HEK293 (cell line): ENCODE measurements around the gene DCDC1.
"Not testable (repeated sequence)": the region's sequence is repeated elsewhere in the genome, so short reads cannot be mapped to it uniquely, and the experiment has no call there.

Experiments
- CTCF ChIA-PET: fragments of 350-600 bp; formaldehyde crosslinking; extraction: SDS; loops from one replicate; lab custom pipeline; 2021; ENCODE audit warnings: antibody characterized with exemption; lab: Yijun Ruan, JAX
- POLR2A ChIA-PET: fragments of 300-600 bp; formaldehyde crosslinking; extraction: SDS; loops from one replicate; lab custom pipeline; 2020; ENCODE audit warnings: antibody characterized with exemption, inconsistent platforms; lab: Yijun Ruan, JAX
- H3K27ac ChIP-seq: fragments of 200-500 bp; sonication (Bioruptor generic); 2 replicates; pipeline ENCODE4 v1.5.1; 2014; ENCODE audit warnings: low read depth, low read length, control low read depth, inconsistent platforms; ENCODE audit errors: extremely low read depth
- H3K36me3 ChIP-seq, 2 experiments: fragments of 200-500 bp in 1 of 2; sonication (Bioruptor generic) in 1 of 2; 1 replicate in 1 of 2; 2 replicates in 1 of 2; pipeline ENCODE4 v1.5.1; 2014 to 2017; ENCODE audit warnings: inconsistent platforms in 2 of 2, low read length in 2 of 2; ENCODE audit not compliant: control insufficient read depth in 2 of 2, insufficient read depth in 1 of 2
- H3K4me1 ChIP-seq: fragments of 200-500 bp; sonication (Bioruptor generic); 2 replicates; pipeline ENCODE4 v1.5.1; 2014; ENCODE audit warnings: mild to moderate bottlenecking, low read length, inconsistent platforms; ENCODE audit not compliant: control insufficient read depth, insufficient read depth
- H3K4me3 ChIP-seq: 2 replicates; pipeline ENCODE4 v1.5.1; 2011; ENCODE audit warnings: low read depth, mild to moderate bottlenecking, control low read depth, low read length, moderate library complexity
- H3K9me3 ChIP-seq: fragments of 200-500 bp; sonication (Bioruptor generic); 2 replicates; pipeline ENCODE4 v1.5.1; 2014; ENCODE audit warnings: low read depth, low read length, inconsistent platforms; ENCODE audit not compliant: control insufficient read depth, insufficient read depth
- BCL11A ChIP-seq: fragments of 450-650 bp; formaldehyde crosslinking; IDR thresholded peaks from 2 replicates; pipeline ENCODE4 v1.5.1; 2016; ENCODE audit warnings: low read depth, missing biosample characterization, missing genetic modification characterization
- BCL11B ChIP-seq: fragments of 450-650 bp; formaldehyde crosslinking; IDR thresholded peaks from 2 replicates; pipeline ENCODE4 v1.5.1; 2016; ENCODE audit warnings: low read depth, missing biosample characterization, missing genetic modification characterization
- KLF9 ChIP-seq: fragments of 450-650 bp; formaldehyde crosslinking; IDR thresholded peaks from 2 replicates; pipeline ENCODE4 v1.5.1; 2016; ENCODE audit warnings: missing biosample characterization, missing genetic modification characterization, low read depth
- OSR2 ChIP-seq: fragments of 450-650 bp; formaldehyde crosslinking; IDR thresholded peaks from 2 replicates; pipeline ENCODE4 v1.5.1; 2016; ENCODE audit warnings: missing biosample characterization, missing genetic modification characterization
- ZFHX2 ChIP-seq: fragments of 450-650 bp; formaldehyde crosslinking; conservative IDR thresholded peaks from 2 replicates; pipeline ENCODE4 v1.5.1; 2016; ENCODE audit warnings: missing biosample characterization, missing genetic modification characterization
- ZNF169 ChIP-seq: fragments of 450-650 bp; formaldehyde crosslinking; IDR thresholded peaks from 2 replicates; pipeline ENCODE4 v1.5.1; 2016; ENCODE audit warnings: missing biosample characterization, missing genetic modification characterization
- ZNF335 ChIP-seq: fragments of 450-650 bp; formaldehyde crosslinking; conservative IDR thresholded peaks from 2 replicates; pipeline ENCODE4 v1.5.1; 2016; ENCODE audit warnings: missing biosample characterization, missing genetic modification characterization
- ZNF548 ChIP-seq: fragments of 450-650 bp; formaldehyde crosslinking; IDR thresholded peaks from 2 replicates; pipeline ENCODE4 v1.5.1; 2016; ENCODE audit warnings: missing biosample characterization, missing genetic modification characterization
- ZNF558 ChIP-seq: fragments of 450-650 bp; formaldehyde crosslinking; IDR thresholded peaks from 2 replicates; pipeline ENCODE4 v1.5.1; 2016; ENCODE audit warnings: missing biosample characterization, missing genetic modification characterization
- ZNF600 ChIP-seq: fragments of 450-650 bp; formaldehyde crosslinking; IDR thresholded peaks from 2 replicates; pipeline ENCODE4 v1.5.1; 2016; ENCODE audit warnings: missing biosample characterization, missing genetic modification characterization
- ZNF629 ChIP-seq: fragments of 450-650 bp; formaldehyde crosslinking; IDR thresholded peaks from 2 replicates; pipeline ENCODE4 v1.5.1; 2017; ENCODE audit warnings: missing biosample characterization, missing genetic modification characterization
- ZNF658 ChIP-seq: fragments of 450-650 bp; formaldehyde crosslinking; IDR thresholded peaks from 2 replicates; pipeline ENCODE4; 2016; ENCODE audit warnings: missing biosample characterization, missing genetic modification characterization
- ZNF791 ChIP-seq: fragments of 450-650 bp; formaldehyde crosslinking; IDR thresholded peaks from 2 replicates; pipeline ENCODE4 v1.5.1; 2016; ENCODE audit warnings: missing biosample characterization, missing genetic modification characterization
- TF ChIP-seq, protein P1 (sequence below): sonication (generic); formaldehyde crosslinking; IDR thresholded peaks from 2 replicates; pipeline ENCODE4 v1.8.1; 2022; ENCODE audit warnings: mild to moderate bottlenecking, moderate library complexity, missing genetic modification reagents
- TF ChIP-seq, protein P2 (sequence below): fragments of 450-650 bp; formaldehyde crosslinking; IDR thresholded peaks from 2 replicates; pipeline ENCODE4 v1.5.1; 2016; ENCODE audit warnings: missing biosample characterization, missing genetic modification characterization
- TF ChIP-seq, protein P3 (sequence below): fragments of 450-650 bp; formaldehyde crosslinking; IDR thresholded peaks from 2 replicates; pipeline ENCODE4 v1.5.1; 2016; ENCODE audit warnings: missing biosample characterization, missing genetic modification characterization
- TF ChIP-seq, protein P4 (sequence below): fragments of 450-650 bp; IDR thresholded peaks from 2 replicates; pipeline ENCODE4 v1.5.1; 2018; ENCODE audit warnings: missing biosample characterization, mild to moderate bottlenecking, missing genetic modification characterization
- TF ChIP-seq, protein P5 (sequence below): fragments of 450-650 bp; formaldehyde crosslinking; IDR thresholded peaks from 2 replicates; pipeline ENCODE4 v1.5.1; 2017; ENCODE audit warnings: missing biosample characterization, missing genetic modification characterization

DCDC1 gene

DNA sequence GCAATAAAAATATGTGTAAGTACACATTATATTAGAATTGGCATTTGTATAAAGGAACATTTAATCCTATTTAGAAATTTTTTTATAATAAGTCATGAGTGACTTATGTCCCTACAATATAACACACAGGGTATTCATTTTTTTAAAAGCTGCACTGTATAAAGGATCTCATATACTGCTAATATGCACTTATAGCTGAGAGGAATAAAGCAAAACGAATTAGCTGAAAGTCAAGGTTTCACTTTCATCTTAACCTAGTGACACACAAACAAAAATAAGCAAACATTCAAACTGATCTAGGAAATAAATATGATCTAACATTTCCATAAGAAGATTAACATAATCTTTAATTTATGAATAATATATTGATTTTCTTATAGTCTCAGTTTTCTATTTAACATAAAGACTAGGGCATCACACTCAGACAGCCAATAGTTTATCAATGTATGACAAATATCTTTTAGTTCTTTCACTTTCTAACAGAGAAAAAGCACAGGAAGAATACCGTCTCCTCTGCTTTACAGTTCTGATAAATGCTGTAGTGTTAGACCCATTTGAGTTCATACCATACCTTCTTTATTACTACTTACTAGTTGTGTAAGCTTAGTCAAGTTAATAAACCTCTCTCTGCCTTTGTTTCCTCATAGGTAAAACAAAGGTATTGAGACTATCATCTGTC is 42.9 kb downstream of the DCDC1 start:
- Histone ChIP-seq H3K27ac (no peak overlapping the region), H3K4me3 (no peak overlapping the region), H3K4me1 (no peaks in the 10 kb centered on the region), H3K36me3 (no peaks in the 10 kb centered on the region), H3K9me3 (no peaks in the 10 kb centered on the region)
- ChIA-PET CTCF (interaction anchor here (0.6 to 1.2 kb wide), 2 partner anchors 14 to 218 kb away, joined by 3 read pairs; no protein-coding TSS in a partner anchor), POLR2A (no interaction called here)
- TF ChIP-seq ZFHX2 (tag by site-specific recombination), result no peak
- TF ChIP-seq BCL11B (tag by site-specific recombination), result no peak
- TF ChIP-seq ZNF629 (tag by site-specific recombination), result no peak
- TF ChIP-seq ZNF335 (tag by site-specific recombination), result no peak
- TF ChIP-seq, protein P1, sequence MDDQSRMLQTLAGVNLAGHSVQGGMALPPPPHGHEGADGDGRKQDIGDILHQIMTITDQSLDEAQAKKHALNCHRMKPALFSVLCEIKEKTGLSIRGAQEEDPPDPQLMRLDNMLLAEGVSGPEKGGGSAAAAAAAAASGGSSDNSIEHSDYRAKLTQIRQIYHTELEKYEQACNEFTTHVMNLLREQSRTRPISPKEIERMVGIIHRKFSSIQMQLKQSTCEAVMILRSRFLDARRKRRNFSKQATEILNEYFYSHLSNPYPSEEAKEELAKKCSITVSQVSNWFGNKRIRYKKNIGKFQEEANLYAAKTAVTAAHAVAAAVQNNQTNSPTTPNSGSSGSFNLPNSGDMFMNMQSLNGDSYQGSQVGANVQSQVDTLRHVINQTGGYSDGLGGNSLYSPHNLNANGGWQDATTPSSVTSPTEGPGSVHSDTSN (CRISPR knock-in tag), result no peak
- no peak for TF ChIP-seq ZNF169 (tag by site-specific recombination)
- TF ChIP-seq ZNF658, result no peak
- TF ChIP-seq, protein P2, sequence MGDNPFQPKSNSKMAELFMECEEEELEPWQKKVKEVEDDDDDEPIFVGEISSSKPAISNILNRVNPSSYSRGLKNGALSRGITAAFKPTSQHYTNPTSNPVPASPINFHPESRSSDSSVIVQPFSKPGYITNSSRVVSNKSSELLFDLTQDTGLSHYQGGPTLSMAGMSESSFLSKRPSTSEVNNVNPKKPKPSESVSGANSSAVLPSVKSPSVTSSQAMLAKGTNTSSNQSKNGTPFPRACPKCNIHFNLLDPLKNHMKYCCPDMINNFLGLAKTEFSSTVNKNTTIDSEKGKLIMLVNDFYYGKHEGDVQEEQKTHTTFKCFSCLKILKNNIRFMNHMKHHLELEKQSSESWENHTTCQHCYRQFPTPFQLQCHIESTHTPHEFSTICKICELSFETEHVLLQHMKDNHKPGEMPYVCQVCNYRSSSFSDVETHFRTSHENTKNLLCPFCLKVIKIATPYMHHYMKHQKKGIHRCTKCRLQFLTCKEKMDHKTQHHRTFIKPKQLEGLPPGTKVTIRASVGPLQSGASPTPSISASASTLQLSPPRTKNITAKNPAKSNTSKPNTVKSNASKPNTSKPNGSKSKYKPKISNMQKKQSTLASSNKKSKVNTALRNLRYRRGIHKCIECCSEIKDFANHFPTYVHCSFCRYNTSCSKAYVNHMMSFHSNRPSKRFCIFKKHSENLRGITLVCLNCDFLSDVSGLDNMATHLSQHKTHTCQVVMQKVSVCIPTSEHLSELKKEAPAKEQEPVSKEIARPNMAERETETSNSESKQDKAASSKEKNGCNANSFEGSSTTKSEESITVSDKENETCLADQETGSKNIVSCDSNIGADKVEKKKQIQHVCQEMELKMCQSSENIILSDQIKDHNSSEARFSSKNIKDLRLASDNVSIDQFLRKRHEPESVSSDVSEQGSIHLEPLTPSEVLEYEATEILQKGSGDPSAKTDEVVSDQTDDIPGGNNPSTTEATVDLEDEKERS (tag by site-specific recombination), result no peak
- no peak for TF ChIP-seq ZNF558 (tag by site-specific recombination)
- TF ChIP-seq ZNF548 (tag by site-specific recombination), result no peak
- TF ChIP-seq KLF9 (tag by site-specific recombination), result no peak
- no peak for TF ChIP-seq BCL11A (tag by site-specific recombination)

DNA sequence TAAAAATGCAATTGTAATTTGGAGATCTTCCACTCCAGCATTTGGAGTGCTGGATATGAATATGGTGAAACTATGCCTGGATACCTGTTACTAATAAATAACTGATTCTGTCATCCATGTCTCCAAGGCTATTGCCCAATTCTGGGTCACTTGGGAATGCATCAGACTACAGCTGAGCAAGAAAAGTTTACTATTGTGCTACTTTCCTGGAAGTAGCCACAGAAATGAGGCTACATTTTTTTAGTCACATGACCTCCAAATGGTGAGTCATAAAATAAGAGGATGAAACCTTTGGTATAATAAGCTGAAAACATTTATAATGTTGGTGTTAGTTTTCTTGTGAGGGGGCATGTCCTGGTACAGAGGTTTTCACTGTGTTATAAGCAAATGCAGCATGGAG is 44.4 kb downstream of the DCDC1 start:
- ChIA-PET CTCF (interaction anchor here (0.7 to 1.2 kb wide), 2 partner anchors 16 to 22 kb away, joined by 3 read pairs; no protein-coding TSS in a partner anchor), POLR2A (no interaction called here)

DNA sequence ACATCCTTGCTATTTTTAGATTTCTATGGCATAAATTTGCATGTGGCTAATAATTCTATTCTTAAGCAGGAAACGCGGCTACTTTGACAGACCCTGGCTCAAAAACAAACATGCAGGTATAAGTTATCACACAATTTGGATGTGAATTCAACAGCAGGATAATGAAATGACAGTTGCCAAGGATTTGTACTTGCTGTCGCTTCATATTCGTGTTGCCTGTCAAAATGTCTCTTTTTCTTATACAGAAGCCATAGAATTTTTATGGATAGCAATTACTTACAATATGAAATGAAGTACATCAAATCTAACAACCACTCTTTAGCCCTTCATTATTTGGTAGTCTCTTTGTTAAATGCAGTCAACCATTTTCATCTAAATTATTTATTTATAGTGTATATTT is 46.4 kb downstream of the DCDC1 start:
- Histone ChIP-seq H3K27ac (no peak overlapping the region), H3K9me3 (no peaks in the 10 kb centered on the region), H3K4me3 (no peak overlapping the region), H3K36me3 (no peaks in the 10 kb centered on the region), H3K4me1 (no peaks in the 10 kb centered on the region)
- TF ChIP-seq ZNF791 (tag by site-specific recombination) (no peak), ZNF600 (no peak)
- TF ChIP-seq, protein P3, sequence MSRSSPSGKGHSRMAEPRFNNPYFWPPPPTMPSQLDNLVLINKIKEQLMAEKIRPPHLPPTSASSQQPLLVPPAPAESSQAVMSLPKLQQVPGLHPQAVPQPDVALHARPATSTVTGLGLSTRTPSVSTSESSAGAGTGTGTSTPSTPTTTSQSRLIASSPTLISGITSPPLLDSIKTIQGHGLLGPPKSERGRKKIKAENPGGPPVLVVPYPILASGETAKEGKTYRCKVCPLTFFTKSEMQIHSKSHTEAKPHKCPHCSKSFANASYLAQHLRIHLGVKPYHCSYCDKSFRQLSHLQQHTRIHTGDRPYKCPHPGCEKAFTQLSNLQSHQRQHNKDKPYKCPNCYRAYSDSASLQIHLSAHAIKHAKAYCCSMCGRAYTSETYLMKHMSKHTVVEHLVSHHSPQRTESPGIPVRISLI, result no peak
- TF ChIP-seq, protein P4, sequence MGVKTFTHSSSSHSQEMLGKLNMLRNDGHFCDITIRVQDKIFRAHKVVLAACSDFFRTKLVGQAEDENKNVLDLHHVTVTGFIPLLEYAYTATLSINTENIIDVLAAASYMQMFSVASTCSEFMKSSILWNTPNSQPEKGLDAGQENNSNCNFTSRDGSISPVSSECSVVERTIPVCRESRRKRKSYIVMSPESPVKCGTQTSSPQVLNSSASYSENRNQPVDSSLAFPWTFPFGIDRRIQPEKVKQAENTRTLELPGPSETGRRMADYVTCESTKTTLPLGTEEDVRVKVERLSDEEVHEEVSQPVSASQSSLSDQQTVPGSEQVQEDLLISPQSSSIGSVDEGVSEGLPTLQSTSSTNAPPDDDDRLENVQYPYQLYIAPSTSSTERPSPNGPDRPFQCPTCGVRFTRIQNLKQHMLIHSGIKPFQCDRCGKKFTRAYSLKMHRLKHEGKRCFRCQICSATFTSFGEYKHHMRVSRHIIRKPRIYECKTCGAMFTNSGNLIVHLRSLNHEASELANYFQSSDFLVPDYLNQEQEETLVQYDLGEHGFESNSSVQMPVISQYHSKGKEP (tag by site-specific recombination), result no peak
- POLR2A ChIA-PET, result no interaction called here
- CTCF ChIA-PET, result no interaction called here

More for the DNA sequence above, 44.4 kb downstream of the DCDC1 start:
- H3K36me3 ChIP-seq, result no peaks in the 10 kb centered on the region
- H3K4me3 ChIP-seq, result no peak overlapping the region
- H3K9me3 ChIP-seq, result no peaks in the 10 kb centered on the region
- TF ChIP-seq, protein P5, sequence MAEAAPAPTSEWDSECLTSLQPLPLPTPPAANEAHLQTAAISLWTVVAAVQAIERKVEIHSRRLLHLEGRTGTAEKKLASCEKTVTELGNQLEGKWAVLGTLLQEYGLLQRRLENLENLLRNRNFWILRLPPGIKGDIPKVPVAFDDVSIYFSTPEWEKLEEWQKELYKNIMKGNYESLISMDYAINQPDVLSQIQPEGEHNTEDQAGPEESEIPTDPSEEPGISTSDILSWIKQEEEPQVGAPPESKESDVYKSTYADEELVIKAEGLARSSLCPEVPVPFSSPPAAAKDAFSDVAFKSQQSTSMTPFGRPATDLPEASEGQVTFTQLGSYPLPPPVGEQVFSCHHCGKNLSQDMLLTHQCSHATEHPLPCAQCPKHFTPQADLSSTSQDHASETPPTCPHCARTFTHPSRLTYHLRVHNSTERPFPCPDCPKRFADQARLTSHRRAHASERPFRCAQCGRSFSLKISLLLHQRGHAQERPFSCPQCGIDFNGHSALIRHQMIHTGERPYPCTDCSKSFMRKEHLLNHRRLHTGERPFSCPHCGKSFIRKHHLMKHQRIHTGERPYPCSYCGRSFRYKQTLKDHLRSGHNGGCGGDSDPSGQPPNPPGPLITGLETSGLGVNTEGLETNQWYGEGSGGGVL (tag by site-specific recombination), result no peak
- no peak for TF ChIP-seq OSR2
- H3K4me1 ChIP-seq, result no peaks in the 10 kb centered on the region
- H3K27ac ChIP-seq, result no peak overlapping the region

DNA sequence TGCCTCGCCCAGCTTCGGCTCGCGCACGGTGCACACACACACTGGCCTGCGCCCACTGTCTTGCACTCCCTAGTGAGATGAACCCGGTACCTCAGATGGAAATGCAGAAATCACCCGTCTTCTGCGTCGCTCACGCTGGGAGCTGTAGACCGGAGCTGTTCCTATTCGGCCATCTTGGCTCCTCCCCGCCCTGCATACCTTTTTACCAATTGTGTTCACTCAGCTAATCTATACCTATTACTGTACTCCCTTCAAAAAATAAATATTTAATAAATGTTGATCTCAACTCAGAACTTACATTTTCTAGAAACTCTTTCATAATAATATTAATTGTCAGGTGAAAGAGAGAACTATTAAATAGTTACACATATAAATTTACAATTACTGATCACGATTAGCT is 48.0 kb downstream of the DCDC1 start:
- H3K36me3 ChIP-seq, H3K4me3 ChIP-seq, H3K4me1 ChIP-seq, H3K27ac ChIP-seq, CTCF ChIA-PET, POLR2A ChIA-PET, H3K9me3 ChIP-seq: not testable (repeated sequence)
